HCT116 (cell line): Measurements from ENCODE around the gene METTL27. TPM values are rescaled to one million over a fixed set of nuclear protein-coding genes. Genes with fewer than 3 reads are reported as not detected.

Experiments used
- ATAC-seq: fragments of 200-7000 bp; cut with Tn5 transposase; 2 replicates; pipeline ENCODE4 v1.9.1; 2020; ENCODE audit warnings: mild to moderate bottlenecking, moderate library complexity
- BruUV-seq: library from RNA; stranded (reverse); fragments of 400-500 nt; replicated peaks from 2 replicates; lab custom pipeline; 2021; lab: Mats Ljungman, UMichigan
- CTCF ChIA-PET: fragments of 300-600 bp; sonication (Branson Sonifier 250); formaldehyde crosslinking; loops from one replicate; lab custom pipeline; 2021; ENCODE audit warnings: antibody characterized with exemption; lab: Charles Lee
- POLR2A ChIA-PET: fragments of 300-600, 350-600 bp; sonication (Branson Sonifier 250); formaldehyde crosslinking; loops from one replicate; lab custom pipeline; 2021; ENCODE audit warnings: antibody characterized with exemption; lab: Charles Lee
- RAD21 ChIA-PET, 2 experiments: fragments of 300-600 bp; sonication (Branson Sonifier 250); formaldehyde crosslinking; loops; one replicate each; lab custom pipeline; 2023; ENCODE audit warnings: low total read pairs in 2 of 2; ENCODE audit not compliant: uncharacterized antibody in 2 of 2, unreplicated experiment in 2 of 2, low non-redundant PET in 1 of 2; lab: Charles Lee
- DNase-seq: peaks from one replicate; pipeline ENCODE4 v3.0.0-alpha.2; 2010; ENCODE audit warnings: low read depth, low spot score
- H2AFZ ChIP-seq: fragments of 200-600 bp; shearing (Covaris generic), sonication (generic); 2 replicates; pipeline ENCODE4 v1.6.1; 2017; ENCODE audit warnings: low read depth, mixed run types, mixed read lengths, antibody characterized with exemption, low read length; ENCODE audit not compliant: poor library complexity, severe bottlenecking
- H3K27ac ChIP-seq: 2 replicates; pipeline ENCODE4 v1.5.1; 2012; ENCODE audit warnings: low read depth, low read length
- H3K27me3 ChIP-seq: fragments of 200-600 bp; sonication (generic); 2 replicates; pipeline ENCODE4 v1.6.1; 2016; ENCODE audit warnings: mixed run types, low read length, mixed read lengths; ENCODE audit not compliant: insufficient read depth
- H3K36me3 ChIP-seq, 2 experiments: fragments of 200-500 bp in 1 of 2; fragments of 200-600 bp in 1 of 2; sonication (Bioruptor generic) in 1 of 2; sonication (generic) in 1 of 2; 2 replicates each; pipeline versions ENCODE4 v1.5.1 to v1.6.1; 2014 to 2016; ENCODE audit warnings: low read length in 2 of 2, inconsistent platforms in 1 of 2, mixed read lengths in 1 of 2, mixed run types in 1 of 2; ENCODE audit not compliant: insufficient read depth in 2 of 2, control insufficient read depth in 1 of 2
- H3K4me1 ChIP-seq, 2 experiments: fragments of 200-600 bp in 1 of 2; sonication (generic) in 1 of 2; 2 replicates each; pipeline versions ENCODE4 v1.5.1 to v1.6.1; 2012 to 2017; ENCODE audit warnings: low read length in 2 of 2, inconsistent platforms in 1 of 2, mild to moderate bottlenecking in 1 of 2, mixed read lengths in 1 of 2, mixed run types in 1 of 2, moderate library complexity in 1 of 2; ENCODE audit not compliant: insufficient read depth in 2 of 2, control insufficient read depth in 1 of 2
- H3K4me2 ChIP-seq: fragments of 200-600 bp; sonication (generic); 2 replicates; pipeline ENCODE4 v1.6.1; 2017; ENCODE audit warnings: mixed run types, low read length, mixed read lengths
- H3K4me3 ChIP-seq, 2 experiments: fragments of 200-600 bp in 1 of 2; sonication (generic) in 1 of 2; replicated peaks in 1 of 2; 2 replicates each; pipeline ENCODE4 v1.5.1; 2011 to 2016; ENCODE audit warnings: low read length in 2 of 2, control low read depth in 1 of 2, low read depth in 1 of 2, mild to moderate bottlenecking in 1 of 2, mixed read lengths in 1 of 2, mixed run types in 1 of 2
- H3K79me2 ChIP-seq: fragments of 200-600 bp; sonication (generic); 2 replicates; pipeline ENCODE4 v1.6.1; 2017; ENCODE audit warnings: mild to moderate bottlenecking, mixed run types, low read length, moderate library complexity, mixed read lengths; ENCODE audit not compliant: insufficient read depth
- H3K9ac ChIP-seq: fragments of 200-600 bp; sonication (generic); 2 replicates; pipeline ENCODE4 v1.6.1; 2016; ENCODE audit warnings: low read length, mixed read lengths
- H3K9me2 ChIP-seq: fragments of 200-600 bp; sonication (generic), shearing (Covaris generic); 2 replicates; pipeline ENCODE4 v1.6.1; 2017; ENCODE audit warnings: mixed run types, mild to moderate bottlenecking, moderate library complexity; ENCODE audit not compliant: insufficient read depth
- H3K9me3 ChIP-seq, 2 experiments: fragments of 200-500 bp in 1 of 2; fragments of 200-600 bp in 1 of 2; sonication (Bioruptor generic) in 1 of 2; sonication (generic) in 1 of 2; 2 replicates each; pipeline ENCODE4 v1.6.1; 2014 to 2017; ENCODE audit warnings: low read length in 2 of 2, mixed read lengths in 2 of 2, inconsistent platforms in 1 of 2, low read depth in 1 of 2, mild to moderate bottlenecking in 1 of 2, mixed run types in 1 of 2, moderate library complexity in 1 of 2; ENCODE audit not compliant: control insufficient read depth in 1 of 2, insufficient read depth in 1 of 2
- H4K20me1 ChIP-seq: fragments of 200-600 bp; sonication (generic), shearing (Covaris generic); 2 replicates; pipeline ENCODE4 v1.6.1; 2017; ENCODE audit warnings: mixed run types, mild to moderate bottlenecking, moderate library complexity; ENCODE audit not compliant: insufficient read depth
- CBX3 ChIP-seq: IDR thresholded peaks from 2 replicates; pipeline ENCODE4 v1.6.1; 2012; ENCODE audit warnings: low read depth
- CEBPB ChIP-seq: IDR thresholded peaks from 2 replicates; pipeline ENCODE4 v1.6.1; 2012; ENCODE audit warnings: low read depth
- EZH2phosphoT487 ChIP-seq: fragments of 200-600 bp; IDR thresholded peaks from 2 replicates; pipeline ENCODE4 v1.6.1; 2018; ENCODE audit warnings: antibody characterized with exemption, borderline replicate concordance
- MAX ChIP-seq: IDR thresholded peaks from 2 replicates; pipeline ENCODE4 v1.6.1; 2012
- POLR2A ChIP-seq: IDR thresholded peaks from 2 replicates; pipeline ENCODE4 v1.7.0; 2011; ENCODE audit warnings: borderline replicate concordance; ENCODE audit not compliant: insufficient read depth, insufficient read length; ENCODE audit errors: extremely low read depth
- POLR2AphosphoS5 ChIP-seq: IDR thresholded peaks from 2 replicates; pipeline ENCODE4 v1.6.1; 2011; ENCODE audit warnings: mild to moderate bottlenecking, low read depth, low read length, moderate library complexity
- RAD21 ChIP-seq: IDR thresholded peaks from 2 replicates; pipeline ENCODE4 v1.6.1; 2012; ENCODE audit warnings: low read depth, mild to moderate bottlenecking
- SIN3A ChIP-seq: IDR thresholded peaks from 2 replicates; pipeline ENCODE4 v1.6.1; 2012; ENCODE audit warnings: low read depth
- SP1 ChIP-seq: IDR thresholded peaks from 2 replicates; pipeline ENCODE4 v1.6.1; 2012; ENCODE audit warnings: low read depth
- SRF ChIP-seq: IDR thresholded peaks from 2 replicates; pipeline ENCODE4 v1.6.1; 2012; ENCODE audit warnings: low read depth
- TCF7L2 ChIP-seq: IDR thresholded peaks from 2 replicates; pipeline ENCODE4 v1.7.0; 2011; ENCODE audit warnings: borderline replicate concordance, inconsistent platforms; ENCODE audit not compliant: insufficient read depth, insufficient read length; ENCODE audit errors: extremely low read depth
- ZFX ChIP-seq: fragments of 450-650 bp; IDR thresholded peaks from 2 replicates; pipeline ENCODE4 v1.6.1; 2017
- intact Hi-C: fragments of 100-400 bp; cut with micrococcal nuclease; formaldehyde crosslinking; loops from 2 replicates; pipeline ENCODE4 v1.10.0; 2022
- total RNA-seq: library from RNA; stranded (reverse); gene quantifications from one replicate; pipeline ENCODE4 v1.2.1, GENCODE V29; 2021; ENCODE audit not compliant: unreplicated experiment
- TF ChIP-seq, protein P1 (sequence below): IDR thresholded peaks from 2 replicates; pipeline ENCODE4 v1.6.1; 2012; ENCODE audit warnings: low read depth

METTL27 gene
- total RNA-seq, 1 experiment from 2014 or later = 30.4 TPM

GRCh38 chr7:73876361-73876760 lies 34.0 kb upstream of the METTL27 start (continued):
- TF ChIP-seq ZFX = no peak
- TF ChIP-seq SP1 = no peak
- TF ChIP-seq, all 23 proteins: peak for 0

DNA sequence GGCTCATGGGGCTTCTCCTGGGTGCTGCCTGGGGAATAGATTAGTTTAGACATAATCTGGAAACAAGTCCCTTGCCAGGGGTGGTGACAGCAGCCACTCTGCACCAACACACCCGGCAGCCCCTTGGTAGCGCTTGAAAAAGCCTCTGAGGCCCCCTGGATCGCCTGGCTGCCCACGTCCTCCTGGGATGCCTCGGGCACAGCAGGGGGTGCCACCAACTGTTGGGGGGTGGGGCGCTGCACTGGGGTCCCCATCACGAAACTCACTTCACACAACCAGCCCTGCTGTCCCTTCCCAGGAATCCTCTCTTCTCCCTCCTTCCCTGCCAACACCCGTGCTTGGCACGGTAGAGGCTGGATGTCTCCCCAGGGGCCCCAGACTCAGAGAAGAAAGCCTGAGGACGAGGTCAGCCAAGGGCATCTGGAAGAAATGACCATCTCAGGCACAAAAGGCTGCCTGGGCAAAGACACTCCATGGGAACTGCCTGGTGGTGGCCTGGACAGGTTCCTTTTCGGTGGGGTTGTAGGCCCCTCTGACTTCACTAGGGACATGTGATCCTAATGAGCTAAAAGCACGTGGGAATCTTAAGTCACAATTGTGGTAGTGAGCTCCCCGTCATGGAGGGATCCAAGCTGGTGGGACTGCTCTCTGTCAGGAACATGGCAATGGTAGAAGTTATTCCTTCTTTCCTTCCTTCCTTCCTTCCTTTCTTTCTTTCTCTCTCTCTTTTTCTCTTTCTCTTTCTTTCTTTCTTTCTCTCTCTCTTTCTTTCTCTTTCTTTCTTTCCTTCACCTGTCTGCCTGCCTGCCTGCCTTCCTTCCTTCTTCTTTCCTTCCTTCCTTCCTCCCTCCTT lies 30.0 kb upstream of the METTL27 start:
- H3K4me3 ChIP-seq = no peak overlapping the region
- no peaks in the 10 kb centered on the region for H3K36me3 ChIP-seq
- no peaks in the 10 kb centered on the region for H3K9me3 ChIP-seq
- DNase-seq (no peak), ATAC-seq (no peak)
- no peaks in the 10 kb centered on the region for H4K20me1 ChIP-seq
- no peak overlapping the region for H2AFZ ChIP-seq
- no peak for TF ChIP-seq POLR2A
- no peak for TF ChIP-seq ZFX
- TF ChIP-seq POLR2AphosphoS5 = no peak
- TF ChIP-seq SIN3A = no peak
- POLR2A ChIA-PET = no interaction called here
- CTCF ChIA-PET = no interaction called here
- no peak overlapping the region for H3K9ac ChIP-seq
- H3K4me2 ChIP-seq = no peak overlapping the region
- intact Hi-C loops = no loop called here
- no peaks in the 10 kb centered on the region for H3K4me1 ChIP-seq
- H3K79me2 ChIP-seq = no peaks in the 10 kb centered on the region
- H3K27me3 ChIP-seq = no peaks in the 10 kb centered on the region
- H3K9me2 ChIP-seq = no peaks in the 10 kb centered on the region
- BruUV-seq = no TSS peak
- RAD21 ChIA-PET = no interaction called here
- H3K27ac ChIP-seq = no peak overlapping the region

GRCh38 chr7:73871163-73872011 lies 29.1 kb upstream of the METTL27 start:
- CTCF ChIA-PET = no interaction called here
- intact Hi-C loops = no loop called here
- H2AFZ ChIP-seq = no peak overlapping the region
- ATAC-seq (peak; percentile 18; the same call in 1 of the 2 replicates), DNase-seq (no peak)
- H3K79me2 ChIP-seq = no peaks in the 10 kb centered on the region
- no peaks in the 10 kb centered on the region for H4K20me1 ChIP-seq
- no peaks in the 10 kb centered on the region for H3K36me3 ChIP-seq
- H3K9me3 ChIP-seq = no peaks in the 10 kb centered on the region
- H3K4me1 ChIP-seq = no peaks in the 10 kb centered on the region
- H3K9me2 ChIP-seq = no peaks in the 10 kb centered on the region
- POLR2A ChIA-PET = no interaction called here
- no TSS peak for BruUV-seq
- no peaks in the 10 kb centered on the region for H3K27me3 ChIP-seq
- RAD21 ChIA-PET = no interaction called here
- H3K9ac ChIP-seq = no peak overlapping the region
- H3K4me3 ChIP-seq = no peak overlapping the region
- H3K27ac ChIP-seq = no peak overlapping the region; the same call in 1 of the 2 replicates
- H3K4me2 ChIP-seq = no peak overlapping the region
- TF ChIP-seq CEBPB = no peak
- TF ChIP-seq SP1 = no peak
- TF ChIP-seq CBX3 = no peak
- no peak for TF ChIP-seq EZH2phosphoT487
- no peak for TF ChIP-seq SRF
- no peak for TF ChIP-seq POLR2AphosphoS5
- no peak for TF ChIP-seq RAD21
- no peak for TF ChIP-seq ZFX
- no peak for TF ChIP-seq MAX
- no peak for TF ChIP-seq TCF7L2
- TF ChIP-seq, protein P1, sequence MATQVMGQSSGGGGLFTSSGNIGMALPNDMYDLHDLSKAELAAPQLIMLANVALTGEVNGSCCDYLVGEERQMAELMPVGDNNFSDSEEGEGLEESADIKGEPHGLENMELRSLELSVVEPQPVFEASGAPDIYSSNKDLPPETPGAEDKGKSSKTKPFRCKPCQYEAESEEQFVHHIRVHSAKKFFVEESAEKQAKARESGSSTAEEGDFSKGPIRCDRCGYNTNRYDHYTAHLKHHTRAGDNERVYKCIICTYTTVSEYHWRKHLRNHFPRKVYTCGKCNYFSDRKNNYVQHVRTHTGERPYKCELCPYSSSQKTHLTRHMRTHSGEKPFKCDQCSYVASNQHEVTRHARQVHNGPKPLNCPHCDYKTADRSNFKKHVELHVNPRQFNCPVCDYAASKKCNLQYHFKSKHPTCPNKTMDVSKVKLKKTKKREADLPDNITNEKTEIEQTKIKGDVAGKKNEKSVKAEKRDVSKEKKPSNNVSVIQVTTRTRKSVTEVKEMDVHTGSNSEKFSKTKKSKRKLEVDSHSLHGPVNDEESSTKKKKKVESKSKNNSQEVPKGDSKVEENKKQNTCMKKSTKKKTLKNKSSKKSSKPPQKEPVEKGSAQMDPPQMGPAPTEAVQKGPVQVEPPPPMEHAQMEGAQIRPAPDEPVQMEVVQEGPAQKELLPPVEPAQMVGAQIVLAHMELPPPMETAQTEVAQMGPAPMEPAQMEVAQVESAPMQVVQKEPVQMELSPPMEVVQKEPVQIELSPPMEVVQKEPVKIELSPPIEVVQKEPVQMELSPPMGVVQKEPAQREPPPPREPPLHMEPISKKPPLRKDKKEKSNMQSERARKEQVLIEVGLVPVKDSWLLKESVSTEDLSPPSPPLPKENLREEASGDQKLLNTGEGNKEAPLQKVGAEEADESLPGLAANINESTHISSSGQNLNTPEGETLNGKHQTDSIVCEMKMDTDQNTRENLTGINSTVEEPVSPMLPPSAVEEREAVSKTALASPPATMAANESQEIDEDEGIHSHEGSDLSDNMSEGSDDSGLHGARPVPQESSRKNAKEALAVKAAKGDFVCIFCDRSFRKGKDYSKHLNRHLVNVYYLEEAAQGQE = no peak
